NCI-H128 (cell line): ENCODE measurements around the gene ME2.
"Not testable (repeated sequence)": the region's sequence is repeated elsewhere in the genome, so short reads cannot be mapped to it uniquely, and the experiment has no call there.

Experiments
- DNase-seq: peaks from one replicate; lab custom pipeline; 2025; ENCODE audit not compliant: unreplicated experiment; lab: John Stamatoyannopoulos, UW

Gene ME2

GRCh38 chr18:50969448-50969847, 90.5 kb downstream of the ME2 start:
- DNase-seq, result no peak

DNA sequence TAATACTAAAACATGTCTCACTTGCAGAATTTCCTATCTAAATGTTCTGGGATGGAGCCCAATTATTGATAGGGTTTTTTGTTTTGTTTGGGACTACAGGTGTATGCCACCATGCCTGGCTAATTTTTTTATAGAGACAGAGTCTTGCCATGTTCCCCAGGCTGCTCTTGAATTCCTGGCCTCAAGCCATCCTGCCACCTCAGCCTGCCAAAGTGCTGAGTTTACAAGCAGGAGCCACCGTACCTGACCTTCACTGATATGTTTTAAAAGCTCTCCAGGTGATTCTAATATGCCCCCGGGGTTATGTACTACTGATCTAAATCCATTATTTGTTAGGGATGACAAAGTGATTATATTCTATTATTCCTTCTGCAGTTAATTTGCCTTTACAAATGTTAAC, 91.1 kb downstream of the ME2 start:
- DNase-seq, result peak; percentile 53

- not testable (repeated sequence) for DNase-seq
Observed at GRCh38 chr18:50972404-50972803, 93.5 kb downstream of the ME2 start.

DNA sequence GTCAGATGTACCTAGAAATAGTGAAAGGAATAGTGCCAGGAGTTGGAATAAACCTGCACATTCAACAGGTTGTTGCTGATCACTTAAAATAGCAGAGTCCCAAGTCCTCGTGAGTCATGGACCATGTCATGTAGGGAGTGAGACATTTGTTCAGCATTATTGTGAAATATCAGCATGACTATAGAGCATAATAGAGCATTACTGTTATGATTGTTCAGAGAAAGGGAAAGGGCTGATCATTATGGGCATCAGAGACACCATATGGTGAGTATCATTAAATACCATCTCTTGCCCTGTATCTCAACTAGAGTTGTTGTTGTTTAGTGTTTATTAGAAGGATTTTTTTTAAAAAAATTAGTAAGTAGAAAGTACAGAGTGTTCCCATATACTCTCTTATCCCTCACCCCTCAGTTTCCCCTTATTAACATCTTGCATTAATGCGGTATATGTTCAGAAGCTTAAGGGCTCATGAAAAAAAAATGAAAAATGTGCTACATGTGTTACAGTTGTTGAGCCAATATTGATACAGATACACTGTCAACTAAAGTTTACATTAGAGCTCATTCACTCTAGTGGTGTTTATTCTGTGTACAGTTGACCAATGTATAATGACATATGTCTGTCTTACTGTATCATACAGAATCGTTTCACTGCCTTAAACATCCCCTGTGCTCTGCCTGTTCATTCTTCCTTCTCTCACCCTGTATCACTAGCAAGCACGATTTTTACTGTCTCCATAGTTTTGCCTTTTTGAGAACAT, 94.6 kb downstream of the ME2 start:
- DNase-seq, result no peak

GRCh38 chr18:50977037-50977760, 98.3 kb downstream of the ME2 start:
- no peak for DNase-seq

DNA sequence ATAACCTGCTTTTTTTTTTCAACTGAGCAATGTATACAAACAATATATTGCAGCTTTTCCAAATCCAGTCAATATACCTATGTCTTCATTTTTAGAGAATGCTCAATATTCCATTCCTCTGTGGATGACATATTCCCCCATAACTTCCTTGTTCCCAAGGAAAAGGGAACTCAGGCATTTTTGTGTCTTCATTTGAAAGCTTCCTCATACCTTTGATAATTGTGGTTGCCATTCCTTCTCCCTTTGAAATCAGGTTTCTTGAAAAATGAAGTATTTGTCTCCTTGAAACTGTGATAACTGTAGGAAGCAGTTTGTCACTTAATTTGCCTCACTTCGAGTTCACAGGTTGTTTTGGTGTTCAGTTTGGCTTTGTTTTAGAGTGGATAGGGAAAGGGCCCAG, 102.5 kb downstream of the ME2 start:
- no peak for DNase-seq

DNA sequence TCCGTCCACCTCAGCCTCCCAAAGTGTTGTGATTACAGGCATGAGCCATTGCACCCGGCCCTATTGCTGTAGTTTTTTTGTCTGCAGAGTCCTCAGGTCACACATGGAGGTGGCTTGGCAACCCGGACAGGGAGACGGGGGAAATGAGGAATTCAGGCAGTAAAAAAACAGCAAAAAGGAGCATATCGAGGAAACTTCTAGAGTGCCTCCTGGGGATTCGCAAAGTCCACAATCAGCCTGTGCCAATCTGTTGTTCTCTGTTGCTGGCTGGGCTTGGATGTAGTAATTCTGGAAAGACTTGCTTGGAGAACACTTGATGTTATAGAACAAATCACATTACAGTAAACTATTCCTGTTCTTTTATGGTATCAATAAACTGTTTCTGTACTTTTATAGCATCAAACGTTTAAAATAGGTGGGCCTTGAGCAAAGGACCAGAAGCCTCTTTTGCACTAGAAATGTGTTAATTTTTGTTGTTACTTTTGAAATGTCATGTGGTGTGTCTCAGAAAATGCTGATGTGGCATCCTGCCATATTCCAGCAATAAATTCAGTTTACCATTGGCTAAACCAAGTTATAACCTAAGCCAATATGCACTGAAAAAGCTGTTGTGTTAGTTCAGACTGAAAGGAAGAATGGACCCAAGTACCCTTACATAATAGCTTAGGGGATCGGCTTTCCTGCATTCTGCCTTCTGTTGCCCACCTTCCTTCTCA, 103.3 kb downstream of the ME2 start:
- no peak for DNase-seq

DNA sequence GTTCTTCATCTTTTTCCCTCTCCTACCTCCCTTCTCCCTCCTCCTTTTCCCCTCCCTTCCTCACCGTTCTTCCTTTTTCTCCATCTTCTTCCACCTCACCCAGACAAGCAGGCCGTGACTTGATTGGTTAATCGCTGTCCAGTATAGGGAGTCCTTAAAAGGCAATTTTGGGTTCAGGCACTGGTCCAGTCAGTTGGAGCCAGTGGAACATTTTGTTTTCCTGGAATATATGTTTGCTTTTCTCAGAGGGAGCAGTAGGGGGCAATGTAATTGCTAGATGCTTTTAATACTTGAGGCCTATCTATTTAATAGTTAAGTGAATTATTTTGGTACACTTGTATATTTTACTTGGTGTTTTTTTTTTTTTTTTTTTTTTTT, 103.9 kb downstream of the ME2 start:
- no peak for DNase-seq

GRCh38 chr18:50986360-50987087, 107.6 kb downstream of the ME2 start:
- no peak for DNase-seq

DNA sequence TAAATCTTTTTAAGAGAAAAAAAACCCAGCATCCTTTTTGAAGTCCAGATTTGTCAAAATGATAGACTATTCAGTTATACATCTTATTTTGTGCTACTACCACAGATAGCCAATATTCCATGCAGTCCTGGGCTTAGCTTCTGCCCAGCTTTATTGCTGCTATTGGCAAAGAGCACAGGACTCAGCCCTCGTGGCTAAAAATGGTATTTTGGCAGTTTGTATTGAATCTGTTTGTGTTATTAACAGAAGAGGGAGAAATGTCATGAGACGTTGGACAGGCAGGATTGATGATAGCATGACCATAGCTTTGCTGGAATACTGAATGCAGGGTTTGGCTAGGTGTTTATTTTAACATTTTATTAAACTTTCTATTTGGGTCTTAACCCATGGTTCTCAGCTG, 108.3 kb downstream of the ME2 start:
- DNase-seq, result no peak

DNA sequence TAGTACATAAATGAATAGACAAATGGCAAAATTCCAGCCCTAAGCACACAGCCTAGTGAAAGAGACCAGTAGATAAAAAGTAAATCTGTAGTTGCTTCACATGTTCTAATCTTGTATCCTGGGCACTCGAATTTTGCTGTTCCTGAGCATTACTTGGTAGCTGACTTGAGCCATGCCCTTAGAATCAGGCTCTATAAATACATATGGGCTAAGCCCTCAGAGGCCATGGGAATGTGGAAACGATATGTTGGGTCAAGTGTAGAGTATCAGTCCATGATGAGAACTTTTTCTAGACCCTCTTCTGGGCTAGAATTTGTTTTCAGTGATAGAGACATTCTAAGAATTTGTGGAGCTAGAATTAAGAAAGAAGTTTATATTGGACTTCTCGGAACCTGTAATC, 110.8 kb downstream of the ME2 start:
- no peak for DNase-seq

GRCh38 chr18:50992351-50992762, 113.4 kb downstream of the ME2 start:
- DNase-seq, result no peak

- DNase-seq, result no peak
Observed at GRCh38 chr18:50994031-50994430, 115.1 kb downstream of the ME2 start.

GRCh38 chr18:51003174-51003573, 124.3 kb downstream of the ME2 start:
- not testable (repeated sequence) for DNase-seq
